Activated naive CD4-positive, alpha-beta T cell treated with anti-CD3 and anti-CD28 coated beads for 36 hours (primary cell): ENCODE results near the gene ZNF362. TPM values are rescaled to one million over a fixed set of nuclear protein-coding genes. Genes with fewer than 3 reads are reported as not detected.
"Not testable (repeated sequence)": the region's sequence is repeated elsewhere in the genome, so short reads cannot be mapped to it uniquely, and the experiment has no call there.

Experiments used
- CTCF ChIA-PET: fragments of 350-600 bp; sonication (Branson Sonifier 250); formaldehyde crosslinking; loops from one replicate; lab custom pipeline; 2021; ENCODE audit warnings: antibody characterized with exemption; lab: Charles Lee
- DNase-seq: peaks from one replicate; pipeline ENCODE4 v3.0.0-alpha.2; 2020
- H3K27ac Mint-ChIP-seq: one replicate; pipeline ENCODE4 v1.8.0; 2021; ENCODE audit warnings: mild to moderate bottlenecking, mixed read lengths
- H3K27me3 Mint-ChIP-seq: one replicate; pipeline ENCODE4 v1.8.0; 2021; ENCODE audit warnings: low read depth, mixed read lengths
- H3K36me3 Mint-ChIP-seq: one replicate; pipeline ENCODE4 v1.8.0; 2021; ENCODE audit warnings: low read depth, mixed read lengths
- H3K4me1 Mint-ChIP-seq: one replicate; pipeline ENCODE4 v1.8.0; 2021; ENCODE audit warnings: low read depth, mixed read lengths
- H3K4me3 Mint-ChIP-seq: one replicate; pipeline ENCODE4 v1.8.0; 2021; ENCODE audit warnings: mild to moderate bottlenecking, moderate library complexity, mixed read lengths
- H3K9me3 Mint-ChIP-seq: one replicate; pipeline ENCODE4 v1.8.0; 2021; ENCODE audit warnings: mixed read lengths
- intact Hi-C: fragments of 100-400 bp; cut with micrococcal nuclease; formaldehyde crosslinking; loops from one replicate; pipeline ENCODE4 v1.15.1; 2023
- total RNA-seq, 2 experiments: library from RNA; stranded (reverse); gene quantifications; one replicate each; pipeline ENCODE4 v1.2.3, GENCODE V29; 2021

The ZNF362 gene
- total RNA-seq, 2 experiments from 2014 or later: 8.1 to 8.8 TPM

- Mint-ChIP-seq H3K4me3 (no peak overlapping the region), H3K27me3 (no peaks in the 10 kb centered on the region), H3K27ac (no peak overlapping the region), H3K4me1 (no peaks in the 10 kb centered on the region), H3K36me3 (peaks cover 15% of the 10 kb centered on the region), H3K9me3 (no peaks in the 10 kb centered on the region)
- CTCF ChIA-PET: interaction anchor here (0.9 to 2.5 kb wide), 2 partner anchors 10 to 14 kb away, joined by 3 to 10 read pairs; no protein-coding TSS in a partner anchor
- DNase-seq: no peak
- intact Hi-C loops: no loop called here
These were observed 25.4 kb downstream of the ZNF362 start for GRCh38 chr1:33281554-33282303.

GRCh38 chr1:33282791-33283190 lies 26.5 kb downstream of the ZNF362 start:
- H3K27ac Mint-ChIP-seq: no peak overlapping the region
- CTCF ChIA-PET: interaction anchor here (0.9 to 2.5 kb wide), 2 partner anchors 11 to 13 kb away, joined by 3 to 10 read pairs; no protein-coding TSS in a partner anchor
- H3K36me3 Mint-ChIP-seq: peaks cover 16% of the 10 kb centered on the region
- DNase-seq: no peak
- H3K4me1 Mint-ChIP-seq: no peaks in the 10 kb centered on the region
- no peak overlapping the region for H3K4me3 Mint-ChIP-seq
- no peaks in the 10 kb centered on the region for H3K27me3 Mint-ChIP-seq
- intact Hi-C loops: no loop called here
- H3K9me3 Mint-ChIP-seq: no peaks in the 10 kb centered on the region

GRCh38 chr1:33284049-33284448 lies 27.8 kb downstream of the ZNF362 start:
- intact Hi-C loops: no loop called here
- Mint-ChIP-seq H3K9me3 (no peaks in the 10 kb centered on the region), H3K27me3 (no peaks in the 10 kb centered on the region), H3K4me3 (no peak overlapping the region), H3K4me1 (no peaks in the 10 kb centered on the region), H3K36me3 (peaks cover 22% of the 10 kb centered on the region), H3K27ac (no peak overlapping the region)
- CTCF ChIA-PET: interaction anchor here (2.5 kb wide), 1 partner anchor 12 kb away, joined by 10 read pairs; no protein-coding TSS in a partner anchor
- DNase-seq: no peak

- no peaks in the 10 kb centered on the region for H3K9me3 Mint-ChIP-seq
- no peaks in the 10 kb centered on the region for H3K4me1 Mint-ChIP-seq
- no peak overlapping the region for H3K27ac Mint-ChIP-seq
- H3K27me3 Mint-ChIP-seq: no peaks in the 10 kb centered on the region
- CTCF ChIA-PET: interaction anchor here (1.1 kb wide), 1 partner anchor 11 kb away, joined by 3 read pairs; no protein-coding TSS in a partner anchor
- no peak overlapping the region for H3K4me3 Mint-ChIP-seq
- no peak for DNase-seq
- peaks cover 21% of the 10 kb centered on the region for H3K36me3 Mint-ChIP-seq
- intact Hi-C loops: no loop called here
These were observed 30.3 kb downstream of the ZNF362 start for GRCh38 chr1:33286451-33287185.

DNA sequence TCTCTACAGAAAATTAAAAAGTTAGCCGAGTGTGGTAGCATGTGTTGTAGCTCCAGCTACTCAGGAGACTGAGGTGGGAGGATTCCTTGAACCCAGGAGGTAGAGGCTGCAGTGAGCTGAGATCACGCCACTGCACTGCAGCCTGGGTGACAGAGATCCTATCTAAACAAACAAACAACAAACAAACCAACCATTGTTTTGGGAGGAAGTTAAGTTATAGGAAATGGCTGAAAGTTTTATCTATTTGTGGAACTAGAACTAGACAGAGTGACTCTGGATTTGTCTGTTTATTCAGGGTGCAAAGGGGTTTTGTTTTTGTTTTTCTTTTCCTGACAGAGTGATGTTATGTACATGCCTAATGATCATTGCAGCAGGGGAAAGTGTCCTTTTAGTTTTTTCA lies 31.0 kb downstream of the ZNF362 start:
- Mint-ChIP-seq H3K9me3 (no peaks in the 10 kb centered on the region), H3K4me3 (no peak overlapping the region), H3K27ac (no peak overlapping the region), H3K36me3 (peaks cover 15% of the 10 kb centered on the region), H3K27me3 (no peaks in the 10 kb centered on the region), H3K4me1 (no peaks in the 10 kb centered on the region)
- intact Hi-C loops: no loop called here
- CTCF ChIA-PET: no interaction called here
- no peak for DNase-seq

- CTCF ChIA-PET: interaction anchor here (0.6 to 1.1 kb wide), 3 partner anchors 9 to 324 kb away, joined by 3 to 4 read pairs (median 3); no protein-coding TSS in a partner anchor
- no peak overlapping the region for H3K27ac Mint-ChIP-seq
- no peaks in the 10 kb centered on the region for H3K4me1 Mint-ChIP-seq
- intact Hi-C loops: no loop called here
- no peak for DNase-seq
- no peak overlapping the region for H3K4me3 Mint-ChIP-seq
- H3K27me3 Mint-ChIP-seq: no peaks in the 10 kb centered on the region
- H3K36me3 Mint-ChIP-seq: peaks cover 14% of the 10 kb centered on the region
- no peaks in the 10 kb centered on the region for H3K9me3 Mint-ChIP-seq
These were observed 32.9 kb downstream of the ZNF362 start for GRCh38 chr1:33288976-33289857.

DNA sequence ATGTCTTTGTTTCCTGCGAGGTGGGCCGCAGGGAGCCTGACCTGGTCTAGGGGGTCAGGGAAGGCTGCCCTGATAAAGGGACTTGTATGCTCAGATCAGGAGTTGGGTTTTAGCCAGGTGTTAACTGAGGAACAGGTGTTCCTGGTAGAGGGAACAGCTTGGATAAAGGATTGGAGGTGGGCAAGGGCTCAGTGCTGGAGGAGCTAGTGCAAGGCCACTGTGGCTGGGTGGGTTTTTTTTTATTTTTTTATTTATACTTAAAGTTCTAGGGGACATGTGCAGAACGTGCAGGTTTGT lies 33.5 kb downstream of the ZNF362 start:
- Mint-ChIP-seq H3K4me1 (no peaks in the 10 kb centered on the region), H3K27ac (no peak overlapping the region), H3K36me3 (peaks cover 14% of the 10 kb centered on the region), H3K27me3 (no peaks in the 10 kb centered on the region), H3K4me3 (no peak overlapping the region), H3K9me3 (no peaks in the 10 kb centered on the region)
- CTCF ChIA-PET: interaction anchor here (1.1 kb wide), 1 partner anchor 323 kb away, joined by 3 read pairs; no protein-coding TSS in a partner anchor
- DNase-seq: no peak
- intact Hi-C loops: no loop called here

- H3K27ac Mint-ChIP-seq, H3K4me3 Mint-ChIP-seq, DNase-seq, CTCF ChIA-PET, H3K9me3 Mint-ChIP-seq, H3K27me3 Mint-ChIP-seq, intact Hi-C loops, H3K4me1 Mint-ChIP-seq: not testable (repeated sequence)
- peaks cover 14% of the 10 kb centered on the region for H3K36me3 Mint-ChIP-seq
These were observed 34.3 kb downstream of the ZNF362 start for GRCh38 chr1:33290615-33291014.

DNA sequence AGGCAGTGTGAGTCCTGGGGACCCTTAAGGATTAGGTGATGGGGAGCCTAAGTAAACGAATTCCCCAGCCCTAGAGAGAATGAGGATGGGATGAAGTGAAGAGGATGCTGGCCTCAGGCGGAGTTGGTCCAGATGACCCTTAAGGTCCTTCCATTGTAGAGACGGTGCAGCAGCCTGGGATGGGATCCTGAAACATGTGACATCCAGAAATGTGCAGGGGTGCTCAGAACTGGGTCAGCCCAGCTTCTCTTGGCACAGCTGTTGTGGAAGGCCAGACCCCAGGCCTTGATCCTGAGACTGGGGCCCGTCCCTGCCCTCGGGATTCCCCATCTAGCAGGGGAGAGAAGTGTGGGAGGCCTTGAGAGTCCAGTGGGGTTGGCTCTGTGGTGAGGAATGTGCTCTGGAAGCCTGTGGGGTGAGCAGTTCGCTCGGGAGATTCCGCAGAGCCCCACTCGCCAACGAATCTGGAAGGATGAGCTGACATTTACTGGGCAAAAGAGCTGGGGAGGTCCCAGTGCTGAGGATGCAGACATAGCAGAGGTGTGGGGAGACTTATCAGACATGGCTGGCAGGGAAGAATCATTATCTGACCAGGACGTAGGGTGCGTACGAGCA lies 36.5 kb downstream of the ZNF362 start:
- CTCF ChIA-PET: interaction anchor here (4.0 to 5.7 kb wide), 2 partner anchors 76 to 178 kb away, joined by 42 to 84 read pairs; partner anchors contain the start of gene ZSCAN20
- H3K27ac Mint-ChIP-seq: no peak overlapping the region
- DNase-seq: no peak
- H3K4me3 Mint-ChIP-seq: no peak overlapping the region
- no peaks in the 10 kb centered on the region for H3K27me3 Mint-ChIP-seq
- peaks cover 13% of the 10 kb centered on the region for H3K36me3 Mint-ChIP-seq
- no peaks in the 10 kb centered on the region for H3K9me3 Mint-ChIP-seq
- H3K4me1 Mint-ChIP-seq: peaks cover 5% of the 10 kb centered on the region
- intact Hi-C loops: no loop called here

DNA sequence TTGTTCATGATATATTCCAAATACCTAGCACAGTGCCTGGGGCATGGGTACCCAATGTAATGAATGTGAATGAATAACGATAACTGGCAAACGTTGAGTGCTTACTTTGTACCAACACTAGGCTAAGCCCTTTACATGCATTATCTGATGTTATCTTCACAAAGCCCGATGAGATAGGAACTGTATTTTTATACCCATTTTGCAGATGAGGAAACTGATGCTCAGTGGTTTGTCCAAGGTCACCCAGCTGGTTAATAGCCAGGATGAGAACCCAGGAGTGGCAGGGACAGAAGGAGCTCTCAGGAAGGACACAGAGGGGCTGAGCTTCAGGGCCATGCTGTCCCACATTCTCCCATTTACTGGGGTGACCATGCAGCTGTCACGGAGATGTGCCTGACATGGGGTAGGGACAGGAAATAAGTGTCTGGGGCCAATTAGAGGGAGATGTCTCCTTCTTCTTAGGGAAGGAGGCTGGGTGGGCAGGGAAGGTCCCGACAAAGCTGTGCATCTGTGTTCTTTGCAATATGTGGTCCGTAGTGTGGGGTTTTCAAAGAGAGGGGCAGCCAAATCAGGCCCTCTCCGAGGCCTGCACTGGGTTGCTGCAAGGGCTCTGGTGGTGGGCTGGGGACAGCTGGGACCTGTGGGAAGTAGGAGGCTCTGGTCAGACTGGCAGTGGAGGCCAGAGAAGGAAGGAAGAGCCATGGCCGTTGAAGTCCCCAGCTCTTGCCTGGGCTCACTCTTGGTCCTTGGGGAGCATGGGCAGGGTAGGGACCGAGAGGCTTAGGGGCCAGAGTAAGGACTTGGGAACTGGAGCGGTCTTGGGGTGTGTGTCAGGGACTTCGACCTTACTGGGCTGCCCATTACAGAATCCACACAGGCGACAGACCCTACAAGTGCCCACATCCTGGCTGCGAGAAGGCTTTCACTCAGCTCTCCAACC lies 38.0 kb downstream of the ZNF362 start:
- no peaks in the 10 kb centered on the region for H3K27me3 Mint-ChIP-seq
- H3K4me3 Mint-ChIP-seq: no peak overlapping the region
- no peak for DNase-seq
- CTCF ChIA-PET: interaction anchor here (0.7 to 5.7 kb wide), 14 partner anchors 9 to 318 kb away, joined by 3 to 84 read pairs (median 8); partner anchors contain the start of gene ZSCAN20
- H3K27ac Mint-ChIP-seq: no peak overlapping the region
- peaks cover 6% of the 10 kb centered on the region for H3K36me3 Mint-ChIP-seq
- no peaks in the 10 kb centered on the region for H3K9me3 Mint-ChIP-seq
- peaks cover 5% of the 10 kb centered on the region for H3K4me1 Mint-ChIP-seq
- intact Hi-C loops: loop anchor here (1.0 to 5.0 kb wide), 5 partner anchors 53 to 319 kb away; no protein-coding TSS in a partner anchor
